Measurements from ENCODE around the gene MASP1. TPM values are rescaled to one million over a fixed set of nuclear protein-coding genes. Genes with fewer than 3 reads are reported as not detected.

Gene MASP1
- total and polyA plus RNA-seq, 2 of the 4 experiments (the other 2 are of a cell fraction), result 13.1 to 16.2 TPM

GRCh38 chr3:187296058-187296457 is 4.5 kb upstream of the MASP1 start:
- DNase-seq (no peak), ATAC-seq (ENCODE audit: low read depth) (no peak)
- H3K23ac ChIP-seq (ENCODE audit: low read depth, low read length), result no peak overlapping the region
- no peak overlapping the region for H4K8ac ChIP-seq (ENCODE audit: low read depth in 2 of 2, low read length in 2 of 2)
- no peak overlapping the region for H4K91ac ChIP-seq (ENCODE audit: insufficient read depth, low read depth, low read length)
- H3K14ac ChIP-seq (replicated peaks; ENCODE audit: low read depth, low read length), result no peak overlapping the region
- 0 out of 2 replicates have a peak, but pooled peaks cover 4% of the 10 kb centered on the region for H3K9me1 ChIP-seq (ENCODE audit: insufficient read depth, low read length)
- no peak overlapping the region for H3K9ac ChIP-seq (ENCODE audit: low read depth, low read length)
- in situ Hi-C loops (cut with MboI; ENCODE audit: low sequenced_read_pairs) (no loop called here), dilution Hi-C loops (cut with HindIII; ENCODE audit: low sequenced_read_pairs, unreplicated experiment) (no loop called here), intact Hi-C loops (cut with micrococcal nuclease) (no loop called here)
- no peaks in the 10 kb centered on the region for H3K36me3 ChIP-seq (ENCODE audit: control insufficient read depth, insufficient read depth, low read length)
- H2BK20ac ChIP-seq (ENCODE audit: low read depth, low read length), result no peak overlapping the region
- H3K79me1 ChIP-seq (ENCODE audit: low read depth in 1 of 2, low read length in 2 of 2), result no peaks in the 10 kb centered on the region
- H2AK5ac ChIP-seq (ENCODE audit: low read depth, low read length), result peak overlapping the region; percentile 0; the same call in 1 of the 2 replicates
- H3K27ac ChIP-seq (ENCODE audit: insufficient read depth, low read length), result no peak overlapping the region
- no peak overlapping the region for H2AK9ac ChIP-seq (replicated peaks; ENCODE audit: low read depth, low read length, poor library complexity)
- no peaks in the 10 kb centered on the region for H3K27me3 ChIP-seq (ENCODE audit: control insufficient read depth, insufficient read depth, low read length)
- H2BK5ac ChIP-seq (ENCODE audit: low read depth, low read length, poor library complexity, severe bottlenecking), result no peak overlapping the region
- H2BK15ac ChIP-seq (ENCODE audit: low read depth, low read length), result no peak overlapping the region
- 72% methylated on average over 2 of the region's 3 CpGs; no CpG with 5 or more reads in 1 of the 2 experiments for WGBS, 2 experiments (ENCODE audit: extremely low coverage in 2 of 2, insufficient read length in 1 of 2)
- 0 out of 2 replicates have a peak overlapping the region, but pooled peaks have one; percentile 66 for H2BK120ac ChIP-seq (ENCODE audit: low read depth, low read length)
- CTCF ChIA-PET, result interaction anchor here (1.1 to 2.3 kb wide), 3 partner anchors 76 to 183 kb away, joined by 3 to 7 read pairs (median 5); no protein-coding TSS in a partner anchor
- no peak for TF ChIP-seq FOS (IDR thresholded peaks at IDR 0.05; ENCODE audit: low read depth, low read length)
- TF ChIP-seq CHD1 (IDR thresholded peaks at IDR 0.05; ENCODE audit: low read depth, low read length), result no peak
- peak; percentile 24; the same call in 1 of the 2 replicates for TF ChIP-seq USF2 (IDR thresholded peaks at IDR 0.05; ENCODE audit: low read depth, low read length)
- H3K4me1 ChIP-seq (ENCODE audit: control insufficient read depth, insufficient read depth, low read length), result peaks cover 12% of the 10 kb centered on the region
- H4K5ac ChIP-seq (ENCODE audit: low read depth, low read length), result peak overlapping the region; percentile 48; the same call in 1 of the 2 replicates
- H3K56ac ChIP-seq (ENCODE audit: extremely low read depth, insufficient read depth, low read length), result no peak overlapping the region
- 0 out of 2 replicates have a peak, but pooled peaks cover 3% of the 10 kb centered on the region for H3K9me3 ChIP-seq (ENCODE audit: control insufficient read depth, insufficient read depth, low read length)
- no peak overlapping the region for H2AFZ ChIP-seq (replicated peaks; ENCODE audit: low read length, poor library complexity)
- H4K20me1 ChIP-seq (ENCODE audit: insufficient read depth, low read length), result no peaks in the 10 kb centered on the region
- H3K4me2 ChIP-seq (ENCODE audit: low read depth, low read length), result no peak overlapping the region
- POLR2A ChIA-PET (ENCODE audit: unreplicated experiment), result no interaction called here
- no peak overlapping the region for H3K4me3 ChIP-seq (ENCODE audit: insufficient read depth, low read depth, low read length)
- BruUV-seq (replicated peaks), result no TSS peak
- peak overlapping the region; percentile 68; the same call in 1 of the 2 replicates for H3K18ac ChIP-seq (ENCODE audit: low read depth, low read length)
- no peak overlapping the region for H3K4ac ChIP-seq (ENCODE audit: low read depth, low read length)

All from IMR-90 (cell line).